Measurements from ENCODE around the gene HAUS5.

The HAUS5 gene

GRCh38 chr19:35669974-35670373, 57.4 kb downstream of the HAUS5 start:
- in situ Hi-C loops (cut with MboI; ENCODE audit: low sequenced_read_pairs), result no loop called here

DNA sequence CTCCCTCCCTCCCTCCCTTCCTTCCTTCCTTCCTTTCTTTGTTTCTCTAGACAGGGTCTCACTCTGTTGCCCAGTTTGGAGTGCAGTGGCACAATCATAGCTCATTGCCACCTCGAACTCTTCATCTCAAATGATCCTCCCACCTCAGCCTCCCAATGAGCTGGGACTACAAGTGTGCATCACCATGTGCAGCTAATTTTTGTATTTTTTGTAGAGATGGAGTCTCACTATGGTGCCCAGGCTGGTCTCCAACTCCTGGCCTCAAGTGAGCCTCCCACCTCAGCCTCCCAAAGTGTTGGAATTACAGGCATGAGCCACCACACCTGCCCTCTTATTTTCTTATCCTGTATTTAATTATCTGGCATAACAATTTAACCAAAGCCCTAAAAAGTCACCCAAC, 58.2 kb downstream of the HAUS5 start:
- in situ Hi-C loops (cut with MboI; ENCODE audit: low sequenced_read_pairs), result no loop called here

DNA sequence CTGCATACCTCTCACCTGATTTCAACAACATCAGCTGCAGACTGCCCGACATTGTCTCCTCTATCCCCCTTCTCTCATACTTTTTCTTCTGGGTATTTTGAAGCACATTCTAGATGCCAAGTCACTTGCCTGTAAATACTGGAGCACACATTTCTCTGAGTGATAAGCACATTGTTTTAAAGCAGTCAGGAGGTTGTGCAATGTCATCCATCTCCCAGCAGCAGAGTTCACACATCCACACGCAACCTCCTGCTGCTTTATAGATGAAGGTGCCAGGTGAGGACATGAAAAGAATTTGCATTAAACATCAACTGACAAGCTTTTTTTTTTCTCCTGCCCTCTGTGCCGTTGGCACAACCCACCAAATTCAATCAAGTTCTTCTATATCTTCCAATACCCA, 59.3 kb downstream of the HAUS5 start:
- in situ Hi-C loops (cut with MboI; ENCODE audit: low sequenced_read_pairs), result no loop called here

DNA sequence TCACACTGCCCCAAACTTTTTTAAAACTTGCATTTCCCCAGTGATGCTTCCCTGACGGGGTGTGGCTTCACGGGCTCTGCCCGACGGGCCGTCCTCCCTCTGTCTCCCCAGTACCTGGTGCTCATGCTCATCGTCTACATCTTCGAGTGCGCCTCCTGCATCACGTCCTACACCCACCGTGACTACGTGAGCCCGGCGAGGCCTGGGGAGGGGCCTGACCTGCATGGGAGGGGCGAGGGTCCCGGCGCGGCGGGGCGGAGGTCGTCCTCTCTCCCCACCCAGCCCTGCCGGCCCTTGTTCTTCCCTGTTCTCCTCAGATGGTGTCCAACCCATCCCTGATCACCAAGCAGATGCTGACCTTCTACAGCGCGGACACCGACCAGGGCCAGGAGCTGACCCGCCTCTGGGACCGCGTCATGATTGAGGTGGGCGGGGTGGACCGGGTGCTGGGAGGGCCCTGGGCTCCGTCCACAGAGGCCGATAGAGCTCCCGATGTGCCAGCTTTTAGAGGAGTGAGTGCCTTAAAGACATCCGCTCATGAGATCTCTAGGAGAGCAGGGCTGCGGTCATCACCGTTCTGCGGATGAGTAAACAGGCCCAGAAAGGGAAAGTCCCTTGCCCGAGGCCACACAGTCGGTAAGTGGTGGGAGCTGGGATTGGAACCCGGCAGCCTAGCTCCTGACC, 60.7 kb downstream of the HAUS5 start:
- in situ Hi-C loops (cut with MboI; ENCODE audit: low sequenced_read_pairs), result no loop called here
